Stimulated activated CD8-positive, alpha-beta memory T cell treated with anti-CD3 and anti-CD28 coated beads, Interleukin-4, amount 100 ng/mL, for 4 hours (primary cell): ENCODE results near the gene LPAR2.
A peak's percentile ranks its signal among the peaks of the same experiment; 100 is the strongest.
"Not testable (repeated sequence)": the region's sequence is repeated elsewhere in the genome, so short reads cannot be mapped to it uniquely, and the experiment has no call there.

Experiments used
- DNase-seq, 2 donors: peaks; one replicate each; pipeline ENCODE4 v3.0.0-alpha.2; 2020; ENCODE audit warnings: low read depth in 2 of 2, low spot score in 1 of 2

LPAR2 gene

DNA sequence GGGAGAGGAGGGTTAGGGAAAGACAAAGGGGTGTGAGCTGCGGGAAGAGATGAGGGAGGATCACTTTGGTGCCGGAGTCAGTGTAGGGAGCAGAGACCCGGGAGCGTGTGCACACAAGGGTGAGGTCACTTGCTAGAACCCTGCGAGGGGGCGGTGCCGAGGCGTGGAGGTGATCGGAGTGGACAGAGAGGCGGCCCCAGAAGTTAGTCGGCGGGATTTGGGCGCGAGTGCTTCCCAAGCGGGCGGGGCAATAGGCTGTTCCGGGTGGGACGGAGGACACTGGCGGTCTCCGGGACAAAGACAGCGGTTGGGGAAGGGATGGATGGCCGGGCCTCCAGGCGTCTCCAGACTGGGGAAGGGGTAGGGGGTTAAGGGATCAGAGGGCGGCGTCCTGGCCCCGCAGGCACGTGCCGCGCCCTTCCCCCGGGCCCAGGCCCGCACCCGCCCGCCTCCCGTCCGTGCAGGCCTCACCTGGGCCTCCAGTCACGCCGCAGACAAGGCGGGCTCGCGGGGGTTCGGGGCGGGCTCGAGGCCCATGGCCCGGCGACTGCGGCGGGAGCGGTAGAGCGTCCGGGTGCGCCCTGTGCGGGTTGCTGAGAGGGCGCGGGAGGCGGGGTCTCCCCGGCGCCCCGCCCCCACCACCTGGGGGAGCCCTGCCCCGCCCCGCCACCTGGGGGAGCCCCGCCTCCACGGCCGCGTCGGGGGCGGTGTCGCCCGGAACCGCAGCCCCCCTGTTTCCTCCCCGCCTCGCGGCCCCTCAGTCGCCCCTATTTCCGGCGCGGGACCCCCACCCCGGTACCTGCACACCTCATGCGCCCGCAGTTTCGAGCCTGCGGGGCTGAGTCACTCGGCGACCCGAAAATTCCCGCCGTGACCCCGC lies at the start of gene LPAR2:
TSS of gene LPAR2 (minus strand) at position 600 of the 880 bp plus-strand sequence. CDS start 945 bp downstream, outside the sequence.
- DNase-seq, result peak; percentile 52 to 67

DNA sequence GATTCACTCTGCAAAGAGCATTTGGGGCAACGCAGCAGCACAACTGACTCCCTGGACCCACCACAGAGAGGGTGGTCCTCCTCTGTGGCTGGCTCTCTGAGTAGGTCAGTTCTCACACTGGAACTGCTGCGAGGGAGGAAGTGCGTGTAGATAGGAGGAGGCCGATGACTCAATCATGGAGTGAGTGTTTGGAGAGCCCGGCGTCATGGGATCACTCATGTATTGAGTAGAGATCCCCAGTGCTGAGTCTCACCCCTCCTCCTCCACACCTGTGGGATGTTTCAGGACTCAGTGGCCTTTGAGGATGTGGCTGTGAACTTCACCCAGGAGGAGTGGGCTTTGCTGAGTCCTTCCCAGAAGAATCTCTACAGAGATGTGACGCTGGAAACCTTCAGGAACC lies 49.6 kb upstream of the LPAR2 start:
- DNase-seq, result no peak

DNA sequence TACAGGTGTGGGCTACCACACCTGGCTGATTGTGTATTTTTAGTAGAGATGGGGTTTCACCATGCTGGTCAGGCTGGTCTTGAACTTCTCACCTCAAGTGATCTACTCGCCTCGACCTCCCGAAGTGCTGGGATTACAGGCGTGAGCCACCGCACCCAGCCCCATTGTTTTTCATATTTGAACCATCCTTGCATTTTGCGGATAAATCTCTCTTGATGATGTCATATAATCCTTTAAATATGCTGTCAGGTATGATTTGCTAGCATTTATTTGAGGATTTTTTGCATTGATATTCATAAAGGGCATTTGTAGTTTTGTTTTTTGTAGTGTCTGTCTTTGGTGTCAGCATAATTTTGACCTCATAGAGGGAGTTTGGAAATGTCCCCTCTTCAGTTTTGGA lies 46.3 kb upstream of the LPAR2 start:
- no peak for DNase-seq

DNA sequence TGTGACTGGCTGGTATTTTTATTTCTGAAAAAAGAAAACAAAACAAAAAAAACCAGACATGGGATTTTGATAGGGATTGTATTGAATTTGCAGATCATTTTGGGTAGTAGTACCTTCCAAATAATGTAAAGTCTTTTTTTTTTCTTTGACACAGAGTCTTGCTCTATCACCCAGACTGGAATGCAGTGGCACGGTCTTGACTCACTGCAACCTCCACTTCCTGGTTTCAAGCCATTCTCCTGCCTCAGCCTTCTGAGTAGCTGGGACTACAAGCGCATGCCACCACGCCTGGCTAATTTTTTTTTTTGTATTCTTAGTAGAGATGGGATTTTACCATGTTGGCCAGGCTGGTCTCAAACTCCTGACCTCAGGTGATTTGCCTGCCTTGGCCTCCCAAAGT lies 44.8 kb upstream of the LPAR2 start:
- no peak for DNase-seq

DNA sequence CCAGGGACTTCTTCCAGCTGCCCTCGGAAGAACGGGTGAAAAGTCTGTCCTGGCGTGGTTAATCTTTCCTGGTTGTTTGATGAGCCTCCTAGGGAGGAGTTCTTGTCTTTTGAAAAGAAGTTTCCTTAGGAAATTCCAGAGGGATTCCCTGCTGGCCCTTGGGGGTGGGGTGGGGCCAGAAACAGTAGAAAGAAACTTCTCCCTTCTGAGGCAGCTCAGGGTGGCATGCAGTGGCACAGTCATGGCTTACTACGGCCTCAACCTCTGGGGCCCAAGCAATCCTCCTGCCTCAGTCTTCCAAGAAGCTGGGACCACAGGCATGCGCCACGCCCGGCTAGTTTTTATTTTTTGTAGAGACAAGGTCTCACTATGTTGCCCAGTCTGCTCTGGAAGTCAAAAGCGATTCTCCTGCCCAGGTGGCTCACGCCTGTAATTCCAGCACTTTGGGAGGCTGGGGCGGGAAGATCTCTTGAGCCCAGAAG lies 42.1 kb upstream of the LPAR2 start:
- no peak for DNase-seq

DNA sequence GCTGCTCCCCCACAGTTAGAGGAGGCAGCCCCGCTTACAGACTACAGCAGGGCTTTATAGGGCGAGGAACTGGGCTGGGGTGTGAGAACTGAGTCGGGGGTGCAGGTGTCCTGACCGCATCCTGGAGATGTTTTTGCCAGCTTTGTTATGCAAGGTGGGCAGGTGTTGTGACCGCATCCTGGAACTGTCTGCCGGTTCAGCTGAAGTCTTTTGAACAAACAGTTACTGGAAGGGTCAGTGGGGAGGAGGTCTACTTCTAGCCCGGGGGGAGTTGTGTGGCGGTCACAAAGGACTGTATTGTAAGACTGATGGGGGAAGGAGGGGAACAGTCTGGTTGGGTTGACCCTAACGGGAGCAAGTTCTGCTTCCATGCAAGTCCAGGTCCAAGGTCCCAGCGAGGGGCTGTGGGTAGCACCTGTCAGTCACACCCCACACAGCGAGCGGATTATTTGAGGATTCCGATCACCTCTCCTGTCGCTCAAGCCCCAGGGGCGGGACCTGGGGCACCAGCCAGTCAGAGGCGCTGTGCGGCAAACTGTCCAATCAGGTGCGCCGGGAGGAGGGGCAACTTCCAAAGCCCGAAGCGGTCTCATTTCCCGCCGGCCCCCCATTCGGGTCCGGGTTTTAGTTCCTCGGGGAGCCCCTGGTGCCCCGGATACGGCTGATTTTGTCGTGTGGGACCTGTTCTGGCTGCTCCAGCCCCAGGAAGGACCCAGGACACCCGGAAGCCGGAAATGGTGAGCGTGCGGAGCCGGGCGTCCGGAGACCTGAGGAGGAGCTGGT lies 40.4 kb upstream of the LPAR2 start, which contains the start of gene ZNF101:
TSS of gene ZNF101 (plus strand) at position 610 of the 783 bp plus-strand sequence. CDS start at position 735, 125 bp downstream.
- peak; percentile 86 to 87 for DNase-seq

DNA sequence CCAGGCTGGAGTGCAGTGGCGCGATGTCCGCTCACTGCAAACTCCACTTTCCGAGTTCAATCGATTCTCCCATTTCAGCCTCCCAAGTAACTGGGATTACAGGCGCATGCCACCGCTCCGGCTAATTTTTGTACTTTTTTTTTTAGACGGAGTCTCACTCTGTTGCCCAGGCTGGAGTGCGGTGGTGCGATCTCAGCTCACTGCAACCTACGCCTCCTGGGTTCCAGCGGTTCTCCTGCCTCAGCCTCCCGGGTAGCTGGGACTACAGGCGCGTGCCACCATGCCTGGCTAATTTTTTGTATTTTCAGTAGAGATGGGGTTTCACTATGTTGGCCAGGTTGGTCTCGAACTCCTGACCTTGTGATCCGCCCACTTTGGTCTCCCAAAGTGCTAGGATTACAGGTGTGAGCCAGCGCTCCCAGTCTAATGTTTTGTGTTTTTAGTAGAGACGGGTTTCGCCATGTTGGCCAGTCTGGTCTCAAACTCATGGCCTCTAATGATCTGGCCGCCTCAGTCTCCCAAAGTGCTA lies 37.5 kb upstream of the LPAR2 start:
- not testable (repeated sequence) for DNase-seq

DNA sequence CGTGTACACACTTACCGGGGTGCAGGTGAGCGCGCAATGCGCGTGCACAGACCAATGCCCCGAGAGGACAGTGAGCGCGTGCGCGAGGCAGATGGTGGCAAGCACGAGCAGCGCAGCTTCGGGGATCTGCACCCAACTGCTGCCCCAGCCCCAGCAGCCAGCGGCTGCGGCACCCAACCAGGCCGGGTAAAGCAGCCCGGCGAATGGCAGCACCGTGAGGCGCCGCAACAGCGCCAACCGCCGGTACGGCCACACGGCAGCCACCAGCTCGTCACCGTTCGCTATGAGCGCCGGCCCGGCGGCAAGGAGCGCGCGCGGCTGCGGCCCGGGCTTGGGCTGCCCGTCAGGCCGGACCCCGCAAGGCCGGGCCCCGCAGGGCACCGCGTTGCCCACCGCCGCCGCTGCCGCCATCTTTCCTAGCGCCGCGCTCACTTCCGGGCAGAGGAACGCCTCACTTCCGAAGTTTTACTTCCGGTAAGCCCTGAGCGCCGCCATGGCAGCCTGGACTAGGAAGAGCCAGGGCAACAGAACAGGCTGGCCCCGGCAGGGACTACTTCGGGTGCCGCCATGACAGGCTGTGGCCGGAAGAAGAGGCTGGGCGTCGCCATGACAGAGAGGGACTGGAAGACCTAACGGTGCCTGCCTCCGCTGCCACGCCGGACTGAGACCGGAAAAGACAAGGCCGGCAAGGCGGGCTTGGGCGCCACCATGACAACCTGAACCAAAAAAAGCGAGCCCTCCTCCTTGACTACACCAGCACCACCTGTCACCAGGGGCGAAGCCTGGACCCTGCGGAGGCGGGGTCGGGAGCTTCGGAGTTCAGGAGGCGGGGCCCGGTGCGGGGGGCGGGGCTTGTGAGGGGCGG lies 35.5 kb upstream of the LPAR2 start, which contains the start of gene ATP13A1:
TSS of gene ATP13A1 (minus strand) at position 421 of the 865 bp plus-strand sequence. CDS start at position 411, 10 bp downstream.
- DNase-seq, result peak; percentile 79 to 91

DNA sequence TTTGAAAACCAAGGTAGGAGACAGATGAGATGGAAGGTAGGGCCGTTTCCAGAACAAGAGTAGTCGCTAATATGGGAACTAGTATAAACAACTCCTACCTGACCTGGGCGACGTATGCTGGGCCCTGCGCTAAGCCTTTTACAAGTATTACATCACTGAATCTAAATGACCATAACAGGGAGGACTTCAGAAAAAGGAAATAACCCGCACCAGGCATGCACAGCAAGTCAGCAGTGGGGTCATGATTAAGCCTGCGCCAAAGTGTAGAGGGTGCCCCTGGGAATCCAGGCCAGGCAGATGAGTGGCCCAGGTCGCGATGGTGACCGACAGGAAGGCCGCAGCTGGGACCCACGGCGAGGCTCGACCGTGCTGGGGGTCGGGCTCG lies 34.8 kb upstream of the LPAR2 start:
- no peak for DNase-seq

DNA sequence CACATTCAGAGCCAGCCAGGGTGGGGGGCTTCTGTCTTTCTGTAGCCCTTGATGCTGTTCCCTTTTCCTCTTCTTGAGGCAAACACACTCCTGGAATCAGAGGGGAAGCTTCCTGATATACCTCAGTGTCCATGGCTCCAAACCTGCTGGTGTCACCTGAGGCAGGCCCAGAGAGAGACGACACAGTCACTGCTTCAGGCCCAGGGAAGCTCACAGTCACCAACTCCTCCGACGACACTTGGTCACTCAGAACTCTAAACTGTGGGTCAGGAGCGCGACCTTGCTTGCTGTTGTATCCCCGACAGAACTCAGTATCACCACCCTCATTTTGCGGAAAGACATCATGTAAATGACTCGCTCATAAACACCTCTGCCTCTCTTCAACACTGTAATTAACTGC lies 34.3 kb upstream of the LPAR2 start:
- no peak for DNase-seq

DNA sequence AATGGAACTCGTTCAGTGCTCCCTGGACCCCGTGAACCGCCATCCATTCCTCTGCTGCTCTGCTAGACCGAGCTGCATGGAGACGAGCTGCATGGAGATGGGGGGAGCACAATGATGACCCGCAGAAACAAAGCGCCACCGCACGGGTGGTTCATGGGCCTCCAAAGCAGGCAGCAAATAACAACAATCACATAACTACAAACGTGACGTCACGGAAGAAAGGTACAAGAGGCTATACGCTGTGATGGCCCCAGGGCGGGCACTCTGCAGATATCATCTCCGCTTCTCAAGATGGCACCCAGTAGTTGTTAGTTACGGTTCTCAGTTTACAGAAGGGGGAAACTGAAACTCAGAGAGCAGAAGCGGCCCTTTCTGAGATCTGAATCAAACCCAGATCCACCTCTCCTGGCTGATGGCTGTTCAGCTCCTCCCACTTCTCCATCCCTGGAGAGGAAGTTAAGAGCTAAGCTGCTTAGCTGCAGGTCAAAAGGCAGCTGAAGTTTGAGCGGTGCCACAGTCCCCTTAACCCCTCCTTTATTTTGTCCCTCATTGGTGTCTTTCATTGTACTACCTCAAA lies 33.7 kb upstream of the LPAR2 start:
- no peak for DNase-seq

DNA sequence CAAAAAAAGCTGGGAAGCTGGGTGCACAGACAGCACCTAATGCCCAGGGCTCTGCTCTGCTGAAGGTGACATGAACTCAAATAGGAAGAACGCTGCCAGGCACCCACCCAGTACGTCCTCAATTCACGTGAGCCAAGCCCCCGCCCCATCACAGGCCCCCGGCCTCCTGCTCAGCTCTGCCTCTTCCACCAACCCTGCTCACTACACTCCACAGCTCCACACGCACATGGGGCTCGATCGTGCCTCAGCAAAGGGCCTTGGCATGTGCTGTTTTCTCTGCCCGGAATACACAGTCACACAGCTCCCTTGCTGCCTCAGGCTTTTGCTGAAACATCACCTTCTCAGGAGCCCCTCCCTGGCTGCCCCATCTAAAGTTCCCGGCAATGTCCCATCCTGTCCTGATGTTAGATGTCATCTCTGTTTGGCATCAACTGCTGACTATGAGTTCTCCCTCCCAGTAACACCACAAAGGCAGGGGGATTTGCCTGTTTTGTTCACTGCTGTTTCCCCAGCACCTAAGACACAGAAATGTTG lies 33.2 kb upstream of the LPAR2 start:
- no peak for DNase-seq

DNA sequence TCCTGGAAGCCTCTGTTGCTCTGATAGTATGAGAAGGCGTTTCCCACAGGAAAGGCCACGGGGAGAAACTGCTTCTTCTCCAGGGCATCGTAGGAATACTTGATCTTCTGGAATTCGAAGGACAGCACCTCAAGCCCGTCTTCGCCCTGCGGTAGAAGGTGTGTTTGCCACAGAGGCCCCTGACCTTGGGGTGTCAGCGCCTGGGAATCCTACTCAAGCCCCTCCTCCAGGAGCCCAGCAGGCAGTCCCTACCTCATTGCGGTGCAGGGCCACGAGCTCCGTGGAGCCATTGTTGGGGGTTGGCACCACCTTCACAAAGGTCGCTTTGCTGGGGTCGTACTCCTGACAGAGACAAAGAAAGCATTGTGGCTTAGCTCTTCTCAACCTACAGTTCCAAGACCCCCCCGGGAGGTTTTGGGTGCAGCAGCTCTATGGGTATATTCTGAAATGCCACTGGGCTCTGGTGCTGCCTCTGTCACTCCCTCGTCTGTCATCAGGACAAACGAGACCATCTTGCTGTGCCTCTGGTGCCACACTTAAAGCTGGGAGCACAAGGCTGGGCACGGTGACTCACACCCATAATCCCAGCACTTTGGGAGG lies 31.7 kb upstream of the LPAR2 start:
- no peak for DNase-seq

DNA sequence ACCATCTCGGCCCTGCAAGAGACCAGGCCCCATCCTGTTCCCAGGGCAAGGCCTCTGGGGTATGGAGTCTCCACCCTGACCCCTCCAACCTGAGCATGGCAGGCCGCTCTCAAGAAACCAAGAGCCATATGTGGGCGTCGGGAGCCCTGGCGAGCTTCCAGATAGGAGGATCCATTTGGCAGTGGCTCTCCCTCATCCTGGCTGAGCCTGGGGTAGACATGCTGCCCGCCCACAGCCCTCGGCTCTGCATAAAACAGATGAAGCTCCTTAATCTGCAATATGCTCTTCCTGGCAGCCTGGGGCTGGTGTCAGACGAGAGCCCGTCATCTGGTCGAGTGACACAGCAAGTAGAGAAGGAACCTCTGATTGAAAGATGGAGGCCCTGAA lies 29.4 kb upstream of the LPAR2 start:
- DNase-seq, result no peak

DNA sequence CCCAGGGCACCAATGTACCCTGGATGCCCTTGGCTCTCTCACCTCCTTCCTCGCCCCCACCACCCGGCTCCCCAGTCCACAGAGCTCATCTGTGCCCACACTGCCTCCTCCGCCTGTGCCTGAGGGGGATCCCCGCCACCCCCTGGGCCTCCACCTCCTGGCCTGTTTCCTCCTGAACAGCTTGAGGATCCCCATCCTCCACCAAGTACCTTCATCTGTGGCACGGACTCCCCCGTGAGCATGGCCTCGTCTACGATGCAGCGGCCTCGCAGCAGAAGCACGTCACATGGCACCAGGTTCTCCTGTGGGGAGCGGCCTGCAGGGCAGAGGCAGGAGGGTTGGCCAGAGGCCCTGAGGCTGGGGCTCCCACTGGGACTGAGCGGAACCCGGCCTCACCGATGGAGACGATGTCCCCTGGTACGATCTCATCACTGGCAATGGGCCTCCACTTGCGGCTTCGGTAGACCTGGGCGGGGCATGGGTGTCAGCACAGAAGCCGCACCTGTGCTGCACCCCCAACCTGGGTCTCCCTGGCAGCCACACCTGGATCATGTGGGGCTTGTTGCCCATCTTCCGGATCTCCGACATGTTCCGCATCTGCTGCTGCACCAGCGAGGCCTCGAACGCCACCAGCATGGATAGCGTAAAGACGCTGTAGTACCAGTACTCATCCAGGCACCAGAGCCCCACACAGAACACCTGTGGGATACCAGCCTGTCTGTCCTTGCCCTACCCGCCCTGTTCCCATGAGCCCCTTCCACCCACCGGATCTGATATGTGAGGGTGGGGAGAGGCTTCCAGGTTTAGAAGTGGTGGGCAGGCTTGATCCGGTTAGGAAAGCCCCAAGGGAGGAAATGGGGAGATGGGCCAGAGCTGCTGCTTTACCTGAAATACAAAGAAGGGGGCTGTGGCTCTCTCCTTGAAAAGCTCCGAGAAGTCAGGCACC lies 28.7 kb upstream of the LPAR2 start:
- no peak for DNase-seq

DNA sequence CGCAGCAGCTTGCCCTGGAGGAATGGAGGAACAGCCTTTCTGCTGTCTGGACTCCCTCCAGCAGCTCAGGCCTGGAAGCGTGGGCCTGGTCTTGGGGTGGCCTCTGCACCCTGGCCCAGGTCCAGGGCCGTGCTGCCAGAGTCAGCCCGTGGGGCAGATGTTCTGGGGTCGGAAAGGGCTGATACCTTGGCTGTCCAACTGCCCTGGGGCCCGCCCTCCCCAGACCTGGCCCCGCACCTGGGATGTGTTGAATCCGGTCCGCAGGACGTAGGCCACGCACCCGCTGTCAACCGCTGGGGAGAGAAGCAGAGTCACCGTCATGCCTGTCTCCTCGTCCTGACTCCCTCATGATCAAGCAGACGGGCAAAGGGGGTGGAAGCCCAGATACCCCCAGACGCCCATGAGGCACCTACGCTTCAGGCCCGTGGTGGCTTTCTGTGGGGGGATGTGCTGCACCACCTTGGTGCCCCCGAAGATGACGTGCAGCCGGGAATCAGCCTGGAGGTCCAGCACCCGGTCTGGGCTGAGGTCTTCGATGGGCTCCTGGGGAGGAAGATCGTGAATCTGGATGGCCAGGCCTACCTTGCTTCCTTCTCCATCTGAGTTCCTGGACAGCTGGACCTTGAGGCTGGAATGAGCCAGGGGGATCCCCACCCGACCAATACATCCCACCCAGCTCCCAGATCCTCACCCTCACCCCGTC lies 27.8 kb upstream of the LPAR2 start:
- no peak for DNase-seq

DNA sequence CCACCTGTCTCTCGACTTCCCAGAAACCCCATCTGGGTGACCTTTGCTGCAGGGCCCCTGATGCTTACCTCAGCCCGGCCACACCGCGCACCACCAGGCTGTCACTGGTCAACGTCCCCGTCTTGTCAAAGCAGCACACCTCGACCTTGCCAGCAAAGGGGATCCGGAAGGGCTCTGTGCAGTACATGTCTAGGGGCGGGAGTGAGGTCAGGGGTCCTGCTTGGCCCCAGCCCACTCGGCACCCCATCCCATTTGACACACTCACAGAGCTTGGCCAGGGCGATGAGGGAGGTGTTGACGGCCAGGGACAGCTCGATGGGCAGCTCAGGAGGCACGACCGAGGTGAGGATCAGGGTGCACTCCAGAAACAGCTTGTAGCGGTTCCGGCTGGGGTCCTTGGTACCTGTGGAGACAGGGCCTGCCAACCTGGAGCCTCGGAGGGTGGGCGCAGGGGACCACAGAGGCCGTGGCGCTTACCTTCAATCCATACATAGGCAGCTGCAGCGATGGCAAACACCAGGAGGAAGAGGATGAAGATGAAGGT lies 27.1 kb upstream of the LPAR2 start:
- no peak for DNase-seq

DNA sequence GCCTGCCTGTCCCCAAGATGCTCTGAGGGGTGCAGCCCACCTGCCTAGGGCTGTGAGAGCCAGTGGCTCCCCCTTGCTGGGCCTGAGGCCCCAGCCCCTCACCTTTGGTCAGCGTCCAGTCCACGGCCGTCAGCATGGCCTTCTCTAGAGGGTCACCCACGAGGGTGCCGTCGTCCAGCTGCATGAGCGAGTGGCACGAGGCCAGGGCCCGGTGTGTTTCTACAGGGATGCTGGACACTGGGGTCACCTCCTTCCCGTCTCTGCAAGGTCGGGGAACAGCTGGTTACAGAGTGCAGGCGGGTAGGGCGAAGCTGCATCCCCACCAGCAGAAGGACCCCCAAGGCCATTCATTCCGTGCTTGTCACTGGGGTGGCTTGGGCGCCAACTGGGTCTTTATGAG lies 26.4 kb upstream of the LPAR2 start:
- no peak for DNase-seq
